Chondrocyte (in vitro differentiated cells): ENCODE measurements around the gene TRIM29. TPM values are rescaled to one million over a fixed set of nuclear protein-coding genes. Genes with fewer than 3 reads are reported as not detected.

Source experiments
- DNase-seq: peaks from one replicate; pipeline ENCODE4 v3.0.0; 2021; ENCODE audit warnings: mixed read lengths, low spot score
- H3K27ac Mint-ChIP-seq: one replicate; pipeline ENCODE4 v1.8.0; 2021; ENCODE audit warnings: mild to moderate bottlenecking, moderate library complexity, mixed read lengths; ENCODE audit not compliant: unreplicated experiment
- H3K27me3 Mint-ChIP-seq: 2 replicates; pipeline ENCODE4 v1.8.0; 2021; ENCODE audit warnings: low read depth, mixed read lengths
- H3K36me3 Mint-ChIP-seq: 2 replicates; pipeline ENCODE4 v1.8.0; 2021; ENCODE audit warnings: low read depth, mixed read lengths
- H3K4me1 Mint-ChIP-seq: 2 replicates; pipeline ENCODE4 v1.8.0; 2021; ENCODE audit warnings: low read depth, mild to moderate bottlenecking, mixed read lengths
- H3K4me3 Mint-ChIP-seq: one replicate; pipeline ENCODE4 v1.8.0; 2021; ENCODE audit warnings: mild to moderate bottlenecking, moderate library complexity, mixed read lengths; ENCODE audit not compliant: unreplicated experiment
- H3K9me3 Mint-ChIP-seq: 2 replicates; pipeline ENCODE4 v1.8.0; 2021; ENCODE audit warnings: low read depth, mixed read lengths
- total RNA-seq: library from RNA; stranded (reverse); gene quantifications from 3 replicates; pipeline ENCODE4 v1.2.1, GENCODE V29; 2021
- TF ChIP-seq, protein P1 (sequence below): fragments of 200-600 bp; sonication (generic); IDR thresholded peaks from 2 replicates; pipeline ENCODE4 v1.5.0; 2021; ENCODE audit warnings: antibody characterized with exemption, mild to moderate bottlenecking, moderate library complexity

TRIM29 gene
- total RNA-seq, 1 donor from 2014 or later, result not detected

GRCh38 chr11:120170741-120171261, 32.9 kb upstream of the TRIM29 start:
- Mint-ChIP-seq H3K36me3 (peaks cover under 1% of the 10 kb centered on the region), H3K9me3 (peaks cover under 1% of the 10 kb centered on the region), H3K27me3 (peaks cover 51% of the 10 kb centered on the region), H3K4me3 (no peak overlapping the region), H3K27ac (no peak overlapping the region), H3K4me1 (peaks cover 9% of the 10 kb centered on the region)
- no peak for DNase-seq
- TF ChIP-seq, protein P1, sequence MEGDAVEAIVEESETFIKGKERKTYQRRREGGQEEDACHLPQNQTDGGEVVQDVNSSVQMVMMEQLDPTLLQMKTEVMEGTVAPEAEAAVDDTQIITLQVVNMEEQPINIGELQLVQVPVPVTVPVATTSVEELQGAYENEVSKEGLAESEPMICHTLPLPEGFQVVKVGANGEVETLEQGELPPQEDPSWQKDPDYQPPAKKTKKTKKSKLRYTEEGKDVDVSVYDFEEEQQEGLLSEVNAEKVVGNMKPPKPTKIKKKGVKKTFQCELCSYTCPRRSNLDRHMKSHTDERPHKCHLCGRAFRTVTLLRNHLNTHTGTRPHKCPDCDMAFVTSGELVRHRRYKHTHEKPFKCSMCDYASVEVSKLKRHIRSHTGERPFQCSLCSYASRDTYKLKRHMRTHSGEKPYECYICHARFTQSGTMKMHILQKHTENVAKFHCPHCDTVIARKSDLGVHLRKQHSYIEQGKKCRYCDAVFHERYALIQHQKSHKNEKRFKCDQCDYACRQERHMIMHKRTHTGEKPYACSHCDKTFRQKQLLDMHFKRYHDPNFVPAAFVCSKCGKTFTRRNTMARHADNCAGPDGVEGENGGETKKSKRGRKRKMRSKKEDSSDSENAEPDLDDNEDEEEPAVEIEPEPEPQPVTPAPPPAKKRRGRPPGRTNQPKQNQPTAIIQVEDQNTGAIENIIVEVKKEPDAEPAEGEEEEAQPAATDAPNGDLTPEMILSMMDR, result no peak

DNA sequence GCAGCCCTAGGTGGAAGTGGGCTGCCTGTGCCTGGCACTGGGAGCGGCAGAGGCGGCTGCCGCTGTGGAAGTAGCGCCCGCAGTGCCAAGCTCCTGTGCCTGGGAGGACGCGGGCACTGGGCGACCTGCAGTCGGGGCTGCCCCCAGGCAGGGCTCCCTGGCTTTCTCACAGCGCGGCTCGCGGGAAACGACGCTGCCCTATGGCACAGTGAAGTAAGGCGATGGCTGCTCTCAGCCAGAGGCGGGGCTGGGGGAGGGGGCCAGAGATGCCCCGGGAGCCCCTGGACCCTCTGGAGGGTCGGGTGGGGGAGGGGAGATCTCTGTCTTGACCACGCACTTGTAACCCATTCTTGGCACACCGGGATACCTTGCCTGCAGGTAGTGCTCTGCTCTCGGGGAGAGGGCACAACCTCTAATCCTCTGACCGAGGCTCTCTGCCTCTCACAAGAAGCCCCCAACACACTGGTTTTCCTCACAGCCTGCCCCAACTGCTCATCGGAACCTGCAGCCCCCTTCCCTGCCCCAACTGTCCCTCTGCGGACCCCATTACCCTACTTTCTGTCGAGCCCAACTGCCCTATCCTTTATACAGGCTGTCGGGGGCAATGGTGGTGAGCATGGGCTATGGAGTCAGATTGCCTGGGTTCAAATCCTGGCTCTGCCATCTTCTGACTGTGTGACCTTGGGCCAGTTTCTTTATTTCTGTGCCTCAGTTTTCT, 32.2 kb upstream of the TRIM29 start:
- H3K4me3 Mint-ChIP-seq, result no peak overlapping the region
- TF ChIP-seq, protein P1, result no peak
- DNase-seq, result no peak
- H3K27ac Mint-ChIP-seq, result no peak overlapping the region
- H3K27me3 Mint-ChIP-seq, result peaks cover 54% of the 10 kb centered on the region
- peaks cover 3% of the 10 kb centered on the region for H3K36me3 Mint-ChIP-seq
- H3K9me3 Mint-ChIP-seq, result peaks cover 7% of the 10 kb centered on the region
- H3K4me1 Mint-ChIP-seq, result peaks cover 9% of the 10 kb centered on the region

DNA sequence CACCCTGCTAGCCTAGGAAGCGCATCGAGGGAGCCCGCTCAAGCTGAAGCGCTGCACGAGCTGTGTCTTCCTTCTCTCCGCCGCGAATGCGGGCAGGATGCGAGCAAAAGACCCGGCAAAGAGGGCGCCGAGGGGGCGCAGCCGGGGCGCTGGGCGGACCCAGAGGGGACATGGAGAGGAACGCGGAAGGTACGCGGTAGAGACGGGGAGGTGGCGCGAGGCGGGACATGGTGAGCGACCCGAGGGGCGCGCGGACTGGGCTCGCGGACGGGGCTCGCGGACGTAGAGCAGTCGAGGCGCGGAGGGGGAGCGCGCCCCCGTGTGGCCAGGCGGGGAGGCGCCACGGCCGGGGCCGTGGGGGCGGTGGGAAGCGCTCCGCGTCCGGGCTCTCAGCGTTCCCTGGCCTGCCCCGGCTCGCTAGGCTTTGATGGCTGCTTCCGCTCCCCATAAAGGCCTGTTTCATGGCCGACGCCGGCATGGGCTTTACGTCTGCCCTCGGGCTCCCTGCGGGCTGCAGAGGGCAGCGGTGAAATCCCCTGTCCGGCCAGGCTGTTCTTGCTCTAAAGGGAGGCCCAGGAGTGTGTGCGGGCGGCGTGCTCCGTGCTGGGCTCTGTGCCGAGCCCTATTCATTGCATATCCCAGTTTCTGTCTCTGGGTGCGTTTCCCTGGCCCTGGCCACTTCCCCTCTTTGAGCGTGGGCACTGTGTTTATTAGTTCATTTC, 31.2 kb upstream of the TRIM29 start:
- H3K36me3 Mint-ChIP-seq, result peaks cover 9% of the 10 kb centered on the region
- peaks cover 13% of the 10 kb centered on the region for H3K9me3 Mint-ChIP-seq
- TF ChIP-seq, protein P1, result peak; percentile 100
- peaks cover 58% of the 10 kb centered on the region for H3K27me3 Mint-ChIP-seq
- no peak overlapping the region for H3K27ac Mint-ChIP-seq
- H3K4me3 Mint-ChIP-seq, result peak overlapping the region; percentile 72
- peaks cover 9% of the 10 kb centered on the region for H3K4me1 Mint-ChIP-seq
- peak; percentile 83 for DNase-seq

DNA sequence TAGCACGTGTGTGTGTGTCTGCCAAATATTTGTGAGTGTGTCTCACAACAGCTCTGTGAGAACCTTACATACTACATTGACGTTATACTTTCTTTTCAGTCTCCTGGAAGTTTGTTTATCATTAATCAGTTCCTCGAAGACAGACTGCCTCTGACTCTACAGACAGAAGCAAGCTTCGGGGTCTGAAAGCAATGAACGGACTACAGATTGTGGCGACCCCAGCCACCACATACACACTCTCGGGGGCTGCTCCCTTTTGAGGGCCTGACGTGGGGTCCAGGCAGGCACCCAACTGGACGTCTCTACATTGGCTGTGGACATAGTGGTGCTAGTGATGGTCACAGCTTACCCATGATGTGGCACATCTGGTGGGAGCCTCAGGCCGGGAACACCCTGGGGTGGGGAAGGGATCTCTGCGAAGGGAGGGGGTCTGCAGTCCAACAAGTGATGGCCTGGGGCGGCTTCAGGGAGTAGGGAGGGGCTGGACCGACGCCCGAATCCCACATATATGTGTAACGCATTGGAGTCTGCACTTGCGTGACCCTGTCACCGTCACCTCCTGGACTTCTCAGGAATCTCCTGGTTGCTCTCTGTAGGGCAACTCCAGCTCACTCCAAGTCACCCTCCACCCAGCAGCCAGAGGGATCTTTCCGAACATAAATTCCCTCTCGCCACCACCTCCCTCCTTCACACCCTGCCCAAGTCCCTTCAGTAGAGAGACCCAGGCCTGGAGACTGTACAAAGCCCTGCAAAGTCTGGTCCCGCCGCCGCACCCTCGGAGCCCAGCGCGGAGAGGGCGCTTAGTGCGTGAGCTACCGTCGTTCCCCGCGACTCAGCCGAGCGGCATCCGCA, 30.4 kb upstream of the TRIM29 start:
- peak; percentile 70 for DNase-seq
- Mint-ChIP-seq H3K4me3 (peak overlapping the region; percentile 72), H3K9me3 (peaks cover 13% of the 10 kb centered on the region), H3K27me3 (peaks cover 57% of the 10 kb centered on the region), H3K4me1 (peaks cover 9% of the 10 kb centered on the region), H3K36me3 (peaks cover 9% of the 10 kb centered on the region), H3K27ac (no peak overlapping the region)
- TF ChIP-seq, protein P1, result no peak

- H3K27ac Mint-ChIP-seq, result no peak overlapping the region
- no peak overlapping the region for H3K4me3 Mint-ChIP-seq
- DNase-seq, result no peak
- H3K4me1 Mint-ChIP-seq, result peaks cover 9% of the 10 kb centered on the region
- peaks cover 13% of the 10 kb centered on the region for H3K9me3 Mint-ChIP-seq
- peaks cover 52% of the 10 kb centered on the region for H3K27me3 Mint-ChIP-seq
- H3K36me3 Mint-ChIP-seq, result peaks cover 9% of the 10 kb centered on the region
- TF ChIP-seq, protein P1, result no peak
Measured at GRCh38 chr11:120167659-120168058, 29.7 kb upstream of the TRIM29 start.
